HAP-1 (cell line): Measurements from ENCODE around the gene ZCCHC7.
A peak's percentile ranks its signal among the peaks of the same experiment; 100 is the strongest.

Experiments used
- DNase-seq, 2 experiments: peaks; one replicate each; pipeline ENCODE4 v3.0.0-alpha.2; 2016 to 2020; ENCODE audit warnings: low spot score in 2 of 2
- H3K27me3 ChIP-seq: fragments of 250-450 bp; sonication (Bioruptor Pico); 2 replicates; pipeline ENCODE4 v1.5.1; 2020; ENCODE audit warnings: low read depth, mild to moderate bottlenecking, moderate library complexity
- H3K36me3 ChIP-seq: fragments of 250-450 bp; sonication (Bioruptor Pico); replicated peaks from 2 replicates; pipeline ENCODE4 v1.5.1; 2020; ENCODE audit warnings: mild to moderate bottlenecking
- H3K4me1 ChIP-seq: fragments of 250-450 bp; sonication (Bioruptor Pico); 2 replicates; pipeline ENCODE4 v1.5.1; 2020; ENCODE audit warnings: mild to moderate bottlenecking
- H3K4me3 ChIP-seq: fragments of 250-450 bp; sonication (Bioruptor Pico); 2 replicates; pipeline ENCODE4 v1.5.1; 2020; ENCODE audit warnings: mild to moderate bottlenecking, moderate library complexity
- H3K9me3 ChIP-seq: fragments of 250-450 bp; sonication (Bioruptor Pico); 2 replicates; pipeline ENCODE4 v1.5.1; 2020; ENCODE audit warnings: mild to moderate bottlenecking, moderate library complexity
- in situ Hi-C: fragments of 300-500 bp; cut with MboI; formaldehyde crosslinking; loops from 3 replicates; pipeline ENCODE4 v1.14.3; 2020; ENCODE audit warnings: low sequenced_read_pairs, inconsistent platforms, mixed read lengths

Gene ZCCHC7

GRCh38 chr9:37377688-37378612 is 257.6 kb downstream of the ZCCHC7 start:
- Histone ChIP-seq H3K9me3 (no peaks in the 10 kb centered on the region; the same call in 1 of the 2 replicates), H3K4me3 (no peak overlapping the region), H3K4me1 (no peaks in the 10 kb centered on the region), H3K36me3 (no peaks in the 10 kb centered on the region), H3K27me3 (0 out of 2 replicates have a peak, but pooled peaks cover 5% of the 10 kb centered on the region)
- in situ Hi-C loops, result no loop called here
- no peak for DNase-seq

GRCh38 chr9:37378613-37379004 is 258.2 kb downstream of the ZCCHC7 start:
- no peaks in the 10 kb centered on the region; the same call in 1 of the 2 replicates for H3K9me3 ChIP-seq
- no peaks in the 10 kb centered on the region for H3K4me1 ChIP-seq
- no peak for DNase-seq
- 0 out of 2 replicates have a peak, but pooled peaks cover 5% of the 10 kb centered on the region for H3K27me3 ChIP-seq
- H3K36me3 ChIP-seq, result no peaks in the 10 kb centered on the region
- in situ Hi-C loops, result no loop called here
- no peak overlapping the region for H3K4me3 ChIP-seq

DNA sequence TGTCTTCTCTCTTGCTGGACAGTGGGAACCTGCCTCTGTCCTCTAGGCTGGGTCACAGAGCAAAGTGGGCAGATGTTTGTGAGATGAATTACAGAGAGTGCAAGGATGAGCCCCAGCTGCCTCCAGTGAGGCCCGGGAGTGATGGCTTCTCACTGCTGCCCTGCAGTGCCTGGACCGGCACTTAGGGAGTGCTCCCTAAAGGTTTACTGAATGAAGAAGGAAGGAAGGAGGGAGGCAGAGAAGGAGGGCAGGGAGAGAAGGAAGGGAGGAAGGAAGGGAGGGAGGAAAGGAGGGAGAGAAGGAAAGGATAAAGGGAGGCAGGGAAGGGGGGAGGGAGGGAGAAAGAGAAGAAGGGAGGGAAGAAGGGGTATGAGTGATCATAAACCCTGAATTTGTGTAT is 259.5 kb downstream of the ZCCHC7 start:
- H3K4me3 ChIP-seq, result no peak overlapping the region
- DNase-seq, result no peak
- no peaks in the 10 kb centered on the region for H3K36me3 ChIP-seq
- H3K9me3 ChIP-seq, result no peaks in the 10 kb centered on the region; the same call in 1 of the 2 replicates
- H3K4me1 ChIP-seq, result no peaks in the 10 kb centered on the region
- in situ Hi-C loops, result no loop called here
- 0 out of 2 replicates have a peak, but pooled peaks cover 5% of the 10 kb centered on the region for H3K27me3 ChIP-seq

- in situ Hi-C loops, result no loop called here
- Histone ChIP-seq H3K4me1 (no peaks in the 10 kb centered on the region), H3K27me3 (0 out of 2 replicates have a peak, but pooled peaks cover 5% of the 10 kb centered on the region)
Measured at GRCh38 chr9:37380570-37380969, 260.2 kb downstream of the ZCCHC7 start.

GRCh38 chr9:37381094-37381741 is 260.8 kb downstream of the ZCCHC7 start:
- 0 out of 2 replicates have a peak, but pooled peaks cover 5% of the 10 kb centered on the region for H3K27me3 ChIP-seq
- no peaks in the 10 kb centered on the region for H3K36me3 ChIP-seq
- no peaks in the 10 kb centered on the region; the same call in 1 of the 2 replicates for H3K9me3 ChIP-seq
- DNase-seq, result no peak
- in situ Hi-C loops, result no loop called here
- H3K4me3 ChIP-seq, result no peak overlapping the region
- H3K4me1 ChIP-seq, result no peaks in the 10 kb centered on the region

More at GRCh38 chr9:37380570-37380969, 260.2 kb downstream of the ZCCHC7 start:
- Histone ChIP-seq H3K36me3 (no peaks in the 10 kb centered on the region), H3K4me3 (no peak overlapping the region), H3K9me3 (no peaks in the 10 kb centered on the region; the same call in 1 of the 2 replicates)
- no peak for DNase-seq

- H3K36me3 ChIP-seq, result no peaks in the 10 kb centered on the region
- in situ Hi-C loops, result no loop called here
- no peaks in the 10 kb centered on the region; the same call in 1 of the 2 replicates for H3K9me3 ChIP-seq
- no peak overlapping the region for H3K4me3 ChIP-seq
- DNase-seq, result no peak
- H3K27me3 ChIP-seq, result 0 out of 2 replicates have a peak, but pooled peaks cover 5% of the 10 kb centered on the region
- no peaks in the 10 kb centered on the region for H3K4me1 ChIP-seq
Measured at GRCh38 chr9:37382161-37382981, 262.0 kb downstream of the ZCCHC7 start.

- H3K4me1 ChIP-seq, result no peaks in the 10 kb centered on the region
Measured at GRCh38 chr9:37382982-37383357, 262.6 kb downstream of the ZCCHC7 start.

GRCh38 chr9:37383393-37383792 is 263.0 kb downstream of the ZCCHC7 start:
- Histone ChIP-seq H3K27me3 (0 out of 2 replicates have a peak, but pooled peaks cover 5% of the 10 kb centered on the region), H3K4me1 (no peaks in the 10 kb centered on the region), H3K9me3 (no peaks in the 10 kb centered on the region; the same call in 1 of the 2 replicates), H3K36me3 (no peaks in the 10 kb centered on the region), H3K4me3 (no peak overlapping the region)
- in situ Hi-C loops, result no loop called here
- DNase-seq, result no peak

More at GRCh38 chr9:37382982-37383357, 262.6 kb downstream of the ZCCHC7 start:
- Histone ChIP-seq H3K4me3 (no peak overlapping the region), H3K9me3 (no peaks in the 10 kb centered on the region; the same call in 1 of the 2 replicates), H3K27me3 (0 out of 2 replicates have a peak, but pooled peaks cover 5% of the 10 kb centered on the region), H3K36me3 (no peaks in the 10 kb centered on the region)
- in situ Hi-C loops, result no loop called here
- no peak for DNase-seq

GRCh38 chr9:37383876-37384746 is 263.7 kb downstream of the ZCCHC7 start:
- no peak for DNase-seq
- 0 out of 2 replicates have a peak, but pooled peaks cover 5% of the 10 kb centered on the region for H3K27me3 ChIP-seq
- H3K36me3 ChIP-seq, result no peaks in the 10 kb centered on the region
- H3K4me1 ChIP-seq, result no peaks in the 10 kb centered on the region
- H3K9me3 ChIP-seq, result no peaks in the 10 kb centered on the region; the same call in 1 of the 2 replicates
- H3K4me3 ChIP-seq, result no peak overlapping the region
- in situ Hi-C loops, result no loop called here

DNA sequence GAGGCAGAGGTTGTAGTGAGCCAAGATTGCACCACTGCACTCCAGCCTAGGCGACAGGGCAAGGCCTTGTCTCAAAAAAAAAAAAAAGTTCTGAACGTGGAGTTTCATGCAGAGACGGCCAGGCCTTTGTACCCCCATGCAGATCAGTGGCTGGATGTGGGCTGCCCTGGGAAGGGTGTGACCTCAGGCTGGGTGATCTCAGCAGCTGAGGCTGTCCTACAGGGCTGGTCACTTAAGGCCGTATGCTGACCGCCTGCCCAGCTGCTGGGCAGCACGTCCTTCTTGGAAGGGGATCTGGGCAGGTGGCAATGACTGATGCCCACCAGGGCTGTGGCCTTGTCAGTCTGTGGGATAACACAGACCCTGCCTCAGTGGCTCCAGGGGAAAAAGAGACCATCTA is 264.9 kb downstream of the ZCCHC7 start:
- no peak for DNase-seq
- Histone ChIP-seq H3K4me3 (no peak overlapping the region), H3K4me1 (no peaks in the 10 kb centered on the region), H3K27me3 (no peaks in the 10 kb centered on the region), H3K36me3 (no peaks in the 10 kb centered on the region), H3K9me3 (no peaks in the 10 kb centered on the region; the same call in 1 of the 2 replicates)
- in situ Hi-C loops, result no loop called here

GRCh38 chr9:37386988-37387387 is 266.6 kb downstream of the ZCCHC7 start:
- H3K9me3 ChIP-seq, result no peaks in the 10 kb centered on the region; the same call in 1 of the 2 replicates
- H3K36me3 ChIP-seq, result no peaks in the 10 kb centered on the region
- no peaks in the 10 kb centered on the region for H3K27me3 ChIP-seq
- no peaks in the 10 kb centered on the region for H3K4me1 ChIP-seq
- no peak overlapping the region for H3K4me3 ChIP-seq
- DNase-seq, result no peak
- in situ Hi-C loops, result no loop called here

DNA sequence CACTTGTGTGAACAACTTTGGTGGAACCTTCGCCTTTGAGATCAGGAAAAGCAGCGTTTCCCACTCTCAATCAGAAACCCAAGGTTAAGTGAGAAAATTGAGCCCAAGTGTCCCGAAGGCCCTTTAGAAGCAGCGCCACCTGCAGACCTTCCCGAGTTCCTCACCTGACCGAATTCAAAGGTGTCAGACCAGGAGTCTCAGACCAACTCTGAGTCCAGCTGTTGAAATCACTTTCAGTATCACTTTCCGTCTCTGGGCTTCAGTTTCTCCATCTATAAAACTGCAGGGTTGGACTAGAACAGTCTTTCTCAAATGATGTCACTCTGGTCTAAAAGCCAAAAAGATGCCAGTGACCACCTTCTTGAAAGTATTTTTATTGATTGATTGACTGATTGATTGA is 270.4 kb downstream of the ZCCHC7 start:
- in situ Hi-C loops, result no loop called here
- no peak overlapping the region for H3K4me3 ChIP-seq

More for the DNA sequence above, 270.4 kb downstream of the ZCCHC7 start:
- DNase-seq, result peak; percentile 33 to 67
- Histone ChIP-seq H3K36me3 (no peaks in the 10 kb centered on the region), H3K9me3 (no peaks in the 10 kb centered on the region), H3K27me3 (no peaks in the 10 kb centered on the region), H3K4me1 (no peaks in the 10 kb centered on the region)
